HG03045 (cell line): ENCODE measurements around the gene KLF1.

Source experiments
- ATAC-seq: cut with Tn5 transposase; IDR thresholded peaks from one replicate; pipeline ENCODE4 v1.9.1; 2021; ENCODE audit warnings: mild to moderate bottlenecking, moderate library complexity; ENCODE audit not compliant: unreplicated experiment

Gene KLF1

DNA sequence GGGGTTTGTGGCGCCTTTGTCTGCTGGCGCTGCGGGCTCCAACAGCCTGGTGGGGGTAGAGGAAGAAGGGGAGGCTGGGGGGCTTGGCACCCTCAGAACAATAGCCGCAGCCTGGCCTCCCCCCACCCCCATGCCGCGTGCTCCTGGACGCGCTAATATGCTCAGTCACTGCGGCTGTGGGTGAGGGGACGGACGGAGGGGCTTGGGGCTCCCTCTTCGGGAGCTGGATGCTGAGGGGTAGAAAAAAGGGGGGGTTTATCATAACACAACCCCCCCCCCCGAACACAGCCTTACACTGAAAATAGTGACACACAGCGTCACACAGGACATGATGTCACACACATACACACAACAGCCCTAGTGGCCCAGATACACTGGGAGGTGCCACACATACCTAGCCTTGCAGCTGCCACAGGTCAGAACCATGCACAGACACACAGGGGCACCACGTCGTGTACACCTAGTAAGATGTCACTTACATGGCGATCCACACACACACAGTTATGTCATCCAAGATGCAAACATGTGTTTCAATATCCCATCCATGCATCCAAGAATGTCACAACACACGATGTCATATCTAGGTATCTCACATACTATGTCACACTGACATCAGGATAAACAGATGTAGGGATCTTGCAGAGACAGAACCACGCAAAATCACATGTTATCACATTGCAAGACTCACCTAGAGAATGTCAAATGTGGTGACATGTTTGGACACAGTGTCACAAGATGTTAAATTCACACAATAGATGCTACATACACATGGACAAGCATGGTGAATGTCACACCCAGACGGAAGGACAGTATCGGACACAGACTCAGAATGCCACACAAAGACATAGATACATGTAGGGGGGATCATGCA, 47.9 kb downstream of the KLF1 start:
- no peak for ATAC-seq

GRCh38 chr19:12838182-12838885, 48.7 kb downstream of the KLF1 start, which contains the start of gene MAST1:
TSS of gene MAST1 (plus strand) at chr19:12838515. CDS start at chr19:12838573, 58 bp downstream.
- no peak for ATAC-seq

DNA sequence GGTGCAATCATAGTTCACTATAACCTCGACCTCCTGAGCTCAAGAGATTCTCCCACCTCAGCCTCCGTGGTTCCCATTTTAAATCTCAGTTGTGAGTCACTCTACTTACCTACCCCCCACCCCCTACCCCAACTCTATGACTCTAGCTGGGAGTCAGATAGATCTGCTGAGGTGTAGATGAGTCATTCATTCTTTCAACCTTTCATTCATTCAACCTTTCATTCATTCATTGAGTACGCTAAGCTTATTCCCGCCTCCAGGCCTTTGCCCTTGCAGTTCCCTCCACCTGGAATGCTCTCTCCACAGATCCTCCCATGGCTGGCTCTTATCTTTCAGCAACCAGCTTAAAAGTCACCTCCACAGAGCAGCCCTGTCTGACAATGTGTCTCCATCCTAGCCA, 49.8 kb downstream of the KLF1 start:
- no peak for ATAC-seq

DNA sequence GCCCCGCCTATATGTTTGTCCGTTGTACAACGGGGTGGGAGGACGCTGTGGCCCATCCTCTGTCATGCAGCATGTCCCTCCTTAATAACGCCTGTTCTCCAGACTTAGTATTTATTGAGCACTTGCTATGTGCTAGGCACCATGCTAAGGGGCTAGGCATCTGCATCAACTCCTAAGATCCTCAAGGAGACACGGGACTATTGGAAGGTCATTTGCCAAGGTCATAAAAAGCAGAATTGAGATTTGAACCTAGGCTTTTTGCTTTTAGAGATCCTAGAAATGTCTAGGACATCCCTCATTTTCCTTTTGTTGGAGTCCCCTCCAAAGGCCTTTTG, 50.5 kb downstream of the KLF1 start:
- ATAC-seq: no peak

- ATAC-seq: no peak
Measured at GRCh38 chr19:12834976-12835757, 51.8 kb downstream of the KLF1 start.

DNA sequence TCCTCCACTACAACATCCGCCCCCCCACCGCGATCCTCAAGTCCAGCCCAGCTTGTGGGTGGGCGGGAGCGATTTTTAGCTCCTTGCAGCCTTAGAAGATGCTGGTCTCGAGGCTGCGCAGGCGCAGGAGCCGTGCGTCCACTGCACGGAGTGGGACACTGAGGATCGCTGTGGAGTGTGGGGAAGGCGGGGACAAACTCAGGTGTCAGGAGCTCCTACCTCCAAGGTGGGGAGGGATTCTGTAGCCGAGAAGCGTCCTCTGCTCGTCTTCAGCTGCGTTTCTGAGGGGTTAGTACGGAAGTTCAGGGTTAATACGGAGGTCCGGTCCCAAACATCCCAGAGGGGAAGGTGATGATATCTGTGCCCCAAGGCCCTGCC, 52.4 kb downstream of the KLF1 start, which contains the start of gene RTBDN:
TSS of gene RTBDN (minus strand) at position 14 of the 378 bp plus-strand sequence. CDS start 4,600 bp downstream, outside the sequence.
- no peak for ATAC-seq
